ENCODE measurements around the gene LYZL2. TPM values are rescaled to one million over a fixed set of nuclear protein-coding genes. Genes with fewer than 3 reads are reported as not detected.

The LYZL2 gene
- total and polyA plus RNA-seq, 4 donors: not detected

DNA sequence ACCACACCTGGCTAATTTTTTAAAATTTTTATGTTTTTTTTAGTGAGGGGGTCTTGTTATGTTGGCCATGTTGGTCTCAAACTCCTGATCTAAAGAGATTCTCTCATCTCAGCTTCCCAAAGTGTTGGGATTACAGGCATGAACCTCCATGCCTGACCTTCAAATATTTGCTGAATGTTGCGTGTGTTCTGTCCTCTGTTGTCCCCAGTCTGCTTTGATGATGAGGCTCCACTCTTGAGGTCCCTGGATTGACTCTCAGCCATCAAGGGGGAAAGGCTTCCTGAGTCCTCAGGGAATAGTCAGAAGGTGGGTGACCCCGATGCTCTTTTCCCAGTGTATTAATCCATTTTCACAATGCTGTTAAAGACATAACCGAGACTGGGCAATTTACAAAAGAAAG is 26.0 kb downstream of the LYZL2 start:
- TF ChIP-seq GABPA (IDR thresholded peaks at IDR 0.05 in 1 of 2, conservative IDR thresholded peaks at IDR 0.05 in 1 of 2) (no peak), RXRA (IDR thresholded peaks at IDR 0.05) (peak in 1 of 2 donors; percentile 31), EGR1 (IDR thresholded peaks at IDR 0.05; ENCODE audit: low read depth in 2 of 2) (no peak), HNF4G (IDR thresholded peaks at IDR 0.05) (no peak), SP1 (IDR thresholded peaks at IDR 0.05) (no peak), HNF4A (conservative IDR thresholded peaks at IDR 0.05) (peak in 1 of 2 donors; percentile 6), YY1 (IDR thresholded peaks at IDR 0.05) (no peak), JUND (IDR thresholded peaks at IDR 0.05) (no peak)
- TF ChIP-seq, protein P1, sequence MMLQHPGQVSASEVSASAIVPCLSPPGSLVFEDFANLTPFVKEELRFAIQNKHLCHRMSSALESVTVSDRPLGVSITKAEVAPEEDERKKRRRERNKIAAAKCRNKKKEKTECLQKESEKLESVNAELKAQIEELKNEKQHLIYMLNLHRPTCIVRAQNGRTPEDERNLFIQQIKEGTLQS (IDR thresholded peaks at IDR 0.05): no peak
- TF ChIP-seq, protein P2, sequence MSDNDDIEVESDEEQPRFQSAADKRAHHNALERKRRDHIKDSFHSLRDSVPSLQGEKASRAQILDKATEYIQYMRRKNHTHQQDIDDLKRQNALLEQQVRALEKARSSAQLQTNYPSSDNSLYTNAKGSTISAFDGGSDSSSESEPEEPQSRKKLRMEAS (IDR thresholded peaks at IDR 0.05): no peak
- TF ChIP-seq, protein P3, sequence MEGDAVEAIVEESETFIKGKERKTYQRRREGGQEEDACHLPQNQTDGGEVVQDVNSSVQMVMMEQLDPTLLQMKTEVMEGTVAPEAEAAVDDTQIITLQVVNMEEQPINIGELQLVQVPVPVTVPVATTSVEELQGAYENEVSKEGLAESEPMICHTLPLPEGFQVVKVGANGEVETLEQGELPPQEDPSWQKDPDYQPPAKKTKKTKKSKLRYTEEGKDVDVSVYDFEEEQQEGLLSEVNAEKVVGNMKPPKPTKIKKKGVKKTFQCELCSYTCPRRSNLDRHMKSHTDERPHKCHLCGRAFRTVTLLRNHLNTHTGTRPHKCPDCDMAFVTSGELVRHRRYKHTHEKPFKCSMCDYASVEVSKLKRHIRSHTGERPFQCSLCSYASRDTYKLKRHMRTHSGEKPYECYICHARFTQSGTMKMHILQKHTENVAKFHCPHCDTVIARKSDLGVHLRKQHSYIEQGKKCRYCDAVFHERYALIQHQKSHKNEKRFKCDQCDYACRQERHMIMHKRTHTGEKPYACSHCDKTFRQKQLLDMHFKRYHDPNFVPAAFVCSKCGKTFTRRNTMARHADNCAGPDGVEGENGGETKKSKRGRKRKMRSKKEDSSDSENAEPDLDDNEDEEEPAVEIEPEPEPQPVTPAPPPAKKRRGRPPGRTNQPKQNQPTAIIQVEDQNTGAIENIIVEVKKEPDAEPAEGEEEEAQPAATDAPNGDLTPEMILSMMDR (IDR thresholded peaks at IDR 0.05; ENCODE audit: low read depth, low read length, missing input control): no peak
- TF ChIP-seq, protein P4, sequence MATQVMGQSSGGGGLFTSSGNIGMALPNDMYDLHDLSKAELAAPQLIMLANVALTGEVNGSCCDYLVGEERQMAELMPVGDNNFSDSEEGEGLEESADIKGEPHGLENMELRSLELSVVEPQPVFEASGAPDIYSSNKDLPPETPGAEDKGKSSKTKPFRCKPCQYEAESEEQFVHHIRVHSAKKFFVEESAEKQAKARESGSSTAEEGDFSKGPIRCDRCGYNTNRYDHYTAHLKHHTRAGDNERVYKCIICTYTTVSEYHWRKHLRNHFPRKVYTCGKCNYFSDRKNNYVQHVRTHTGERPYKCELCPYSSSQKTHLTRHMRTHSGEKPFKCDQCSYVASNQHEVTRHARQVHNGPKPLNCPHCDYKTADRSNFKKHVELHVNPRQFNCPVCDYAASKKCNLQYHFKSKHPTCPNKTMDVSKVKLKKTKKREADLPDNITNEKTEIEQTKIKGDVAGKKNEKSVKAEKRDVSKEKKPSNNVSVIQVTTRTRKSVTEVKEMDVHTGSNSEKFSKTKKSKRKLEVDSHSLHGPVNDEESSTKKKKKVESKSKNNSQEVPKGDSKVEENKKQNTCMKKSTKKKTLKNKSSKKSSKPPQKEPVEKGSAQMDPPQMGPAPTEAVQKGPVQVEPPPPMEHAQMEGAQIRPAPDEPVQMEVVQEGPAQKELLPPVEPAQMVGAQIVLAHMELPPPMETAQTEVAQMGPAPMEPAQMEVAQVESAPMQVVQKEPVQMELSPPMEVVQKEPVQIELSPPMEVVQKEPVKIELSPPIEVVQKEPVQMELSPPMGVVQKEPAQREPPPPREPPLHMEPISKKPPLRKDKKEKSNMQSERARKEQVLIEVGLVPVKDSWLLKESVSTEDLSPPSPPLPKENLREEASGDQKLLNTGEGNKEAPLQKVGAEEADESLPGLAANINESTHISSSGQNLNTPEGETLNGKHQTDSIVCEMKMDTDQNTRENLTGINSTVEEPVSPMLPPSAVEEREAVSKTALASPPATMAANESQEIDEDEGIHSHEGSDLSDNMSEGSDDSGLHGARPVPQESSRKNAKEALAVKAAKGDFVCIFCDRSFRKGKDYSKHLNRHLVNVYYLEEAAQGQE (IDR thresholded peaks at IDR 0.05): no peak
- TF ChIP-seq, protein P5, sequence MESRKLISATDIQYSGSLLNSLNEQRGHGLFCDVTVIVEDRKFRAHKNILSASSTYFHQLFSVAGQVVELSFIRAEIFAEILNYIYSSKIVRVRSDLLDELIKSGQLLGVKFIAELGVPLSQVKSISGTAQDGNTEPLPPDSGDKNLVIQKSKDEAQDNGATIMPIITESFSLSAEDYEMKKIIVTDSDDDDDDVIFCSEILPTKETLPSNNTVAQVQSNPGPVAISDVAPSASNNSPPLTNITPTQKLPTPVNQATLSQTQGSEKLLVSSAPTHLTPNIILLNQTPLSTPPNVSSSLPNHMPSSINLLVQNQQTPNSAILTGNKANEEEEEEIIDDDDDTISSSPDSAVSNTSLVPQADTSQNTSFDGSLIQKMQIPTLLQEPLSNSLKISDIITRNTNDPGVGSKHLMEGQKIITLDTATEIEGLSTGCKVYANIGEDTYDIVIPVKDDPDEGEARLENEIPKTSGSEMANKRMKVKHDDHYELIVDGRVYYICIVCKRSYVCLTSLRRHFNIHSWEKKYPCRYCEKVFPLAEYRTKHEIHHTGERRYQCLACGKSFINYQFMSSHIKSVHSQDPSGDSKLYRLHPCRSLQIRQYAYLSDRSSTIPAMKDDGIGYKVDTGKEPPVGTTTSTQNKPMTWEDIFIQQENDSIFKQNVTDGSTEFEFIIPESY (IDR thresholded peaks at IDR 0.05): no peak
- no peaks in the 10 kb centered on the region for H3K27me3 ChIP-seq (ENCODE audit: control insufficient read depth in 4 of 4, insufficient read depth in 4 of 4, low read length in 3 of 4)
- H3K36me3 ChIP-seq (ENCODE audit: control insufficient read depth in 4 of 4, insufficient read depth in 3 of 4, low read depth in 1 of 4, low read length in 3 of 4): no peaks in the 10 kb centered on the region
- DNase-seq (ENCODE audit: low spot score): no peak
- no peak overlapping the region for H3K27ac ChIP-seq (ENCODE audit: low read depth in 1 of 2, low read length in 2 of 2)
- no peaks in the 10 kb centered on the region for H3K9me3 ChIP-seq (ENCODE audit: control insufficient read depth in 4 of 4, low read length in 3 of 4)
- WGBS: 82% methylated on average over 3 of the region's 3 CpGs
- H3K9ac ChIP-seq (ENCODE audit: low read depth in 1 of 2, low read length in 2 of 2): no peak overlapping the region
- H3K4me1 ChIP-seq (ENCODE audit: control insufficient read depth in 4 of 4, insufficient read depth in 4 of 4, low read length in 3 of 4): peaks cover 13 to 40% (median 23%) of the 10 kb centered on the region in 4 donors
- H3K4me3 ChIP-seq (ENCODE audit: low read depth in 1 of 3, low read length in 3 of 3): no peak overlapping the region

DNA sequence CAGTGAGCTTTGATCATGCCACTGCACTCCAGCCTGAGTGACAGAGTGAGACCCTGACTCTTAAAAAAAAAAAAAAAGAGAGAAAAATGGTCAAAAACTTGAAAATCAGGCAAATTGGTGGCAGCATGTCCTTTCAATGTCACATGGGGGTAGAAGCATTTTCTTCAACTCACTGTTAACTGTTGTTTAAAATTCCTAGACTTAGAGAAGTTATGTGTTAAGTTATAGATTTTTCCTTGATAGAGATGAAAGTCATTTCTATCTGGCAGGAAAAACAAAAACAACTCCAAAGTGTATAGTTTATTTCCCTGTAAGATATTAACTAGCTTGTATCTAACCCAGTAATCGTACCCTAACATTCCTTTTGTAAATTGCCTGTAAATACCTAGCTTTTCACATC is 26.8 kb downstream of the LYZL2 start:
- H3K9ac ChIP-seq (ENCODE audit: low read depth in 1 of 2, low read length in 2 of 2): no peak overlapping the region
- H3K36me3 ChIP-seq (ENCODE audit: control insufficient read depth in 4 of 4, insufficient read depth in 3 of 4, low read depth in 1 of 4, low read length in 3 of 4): no peaks in the 10 kb centered on the region
- peaks cover 13 to 39% (median 23%) of the 10 kb centered on the region in 4 donors for H3K4me1 ChIP-seq (ENCODE audit: control insufficient read depth in 4 of 4, insufficient read depth in 4 of 4, low read length in 3 of 4)
- no peak overlapping the region for H3K4me3 ChIP-seq (ENCODE audit: low read depth in 1 of 3, low read length in 3 of 3)
- H3K27me3 ChIP-seq (ENCODE audit: control insufficient read depth in 4 of 4, insufficient read depth in 4 of 4, low read length in 3 of 4): no peaks in the 10 kb centered on the region
- no peak for DNase-seq (ENCODE audit: low spot score)
- WGBS: 40% methylated on average over 1 of the region's 1 CpG
- no peaks in the 10 kb centered on the region for H3K9me3 ChIP-seq (ENCODE audit: control insufficient read depth in 4 of 4, low read length in 3 of 4)
- H3K27ac ChIP-seq (ENCODE audit: low read depth in 1 of 2, low read length in 2 of 2): no peak overlapping the region
- TF ChIP-seq NR2F2 (IDR thresholded peaks at IDR 0.05) (no peak), HNF4G (IDR thresholded peaks at IDR 0.05) (no peak), YY1 (IDR thresholded peaks at IDR 0.05) (no peak), FOXA1 (IDR thresholded peaks at IDR 0.05) (no peak), RXRA (IDR thresholded peaks at IDR 0.05) (no peak), EGR1 (IDR thresholded peaks at IDR 0.05; ENCODE audit: low read depth in 2 of 2) (no peak), TAF1 (conservative IDR thresholded peaks at IDR 0.05) (no peak), JUND (IDR thresholded peaks at IDR 0.05) (no peak), SP1 (IDR thresholded peaks at IDR 0.05) (no peak), HNF4A (conservative IDR thresholded peaks at IDR 0.05) (no peak)
- TF ChIP-seq, protein P3 (IDR thresholded peaks at IDR 0.05; ENCODE audit: low read depth, low read length, missing input control): no peak
- TF ChIP-seq, protein P5 (IDR thresholded peaks at IDR 0.05): no peak

All from liver (tissue), 9 donors.